PFSK-1 (cell line): Measurements from ENCODE around the gene PREX1.

Experiments
- POLR2AphosphoS5 ChIP-seq: IDR thresholded peaks from 2 replicates; pipeline ENCODE4 v1.6.1; 2012; ENCODE audit warnings: low read depth, mild to moderate bottlenecking, control low read depth, low read length, moderate library complexity
- SIN3A ChIP-seq: IDR thresholded peaks from 2 replicates; pipeline ENCODE4 v1.6.1; 2012; ENCODE audit warnings: mild to moderate bottlenecking, low read length, moderate library complexity, borderline replicate concordance; ENCODE audit not compliant: insufficient read depth
- TAF1 ChIP-seq: IDR thresholded peaks from 2 replicates; pipeline ENCODE4 v1.6.1; 2012; ENCODE audit warnings: low read length, control low read depth, borderline replicate concordance; ENCODE audit not compliant: insufficient read depth
- TF ChIP-seq, protein P1 (sequence below), 2 experiments: IDR thresholded peaks; 2 replicates each; pipeline versions ENCODE4 v1.6.1 to v1.8.0; 2011 to 2012; ENCODE audit warnings: low read depth in 2 of 2, low read length in 2 of 2, control low read depth in 1 of 2, inconsistent platforms in 1 of 2, mild to moderate bottlenecking in 1 of 2, moderate library complexity in 1 of 2; ENCODE audit not compliant: insufficient read depth in 1 of 2

DNA sequence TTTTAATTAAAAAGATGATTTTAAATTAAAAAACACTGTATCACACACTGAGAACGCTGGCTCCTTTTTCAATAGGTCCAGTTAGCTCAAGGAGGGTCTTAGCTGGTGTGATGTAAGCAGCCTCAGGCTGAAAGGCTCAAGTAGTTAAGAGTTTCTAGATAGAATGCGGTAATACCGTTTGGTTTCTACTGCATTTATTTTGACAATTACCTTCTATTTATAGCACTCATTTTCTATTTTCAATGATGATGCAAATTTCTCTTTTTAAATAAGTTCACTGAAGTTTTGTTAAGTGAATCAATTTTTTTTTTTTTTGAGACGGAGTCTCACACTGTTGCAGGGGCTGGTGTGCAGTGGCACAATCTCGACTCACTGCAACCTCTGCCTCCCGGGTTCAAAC lies 87.1 kb downstream of the PREX1 start:
- no peak for TF ChIP-seq TAF1
- TF ChIP-seq, protein P1, sequence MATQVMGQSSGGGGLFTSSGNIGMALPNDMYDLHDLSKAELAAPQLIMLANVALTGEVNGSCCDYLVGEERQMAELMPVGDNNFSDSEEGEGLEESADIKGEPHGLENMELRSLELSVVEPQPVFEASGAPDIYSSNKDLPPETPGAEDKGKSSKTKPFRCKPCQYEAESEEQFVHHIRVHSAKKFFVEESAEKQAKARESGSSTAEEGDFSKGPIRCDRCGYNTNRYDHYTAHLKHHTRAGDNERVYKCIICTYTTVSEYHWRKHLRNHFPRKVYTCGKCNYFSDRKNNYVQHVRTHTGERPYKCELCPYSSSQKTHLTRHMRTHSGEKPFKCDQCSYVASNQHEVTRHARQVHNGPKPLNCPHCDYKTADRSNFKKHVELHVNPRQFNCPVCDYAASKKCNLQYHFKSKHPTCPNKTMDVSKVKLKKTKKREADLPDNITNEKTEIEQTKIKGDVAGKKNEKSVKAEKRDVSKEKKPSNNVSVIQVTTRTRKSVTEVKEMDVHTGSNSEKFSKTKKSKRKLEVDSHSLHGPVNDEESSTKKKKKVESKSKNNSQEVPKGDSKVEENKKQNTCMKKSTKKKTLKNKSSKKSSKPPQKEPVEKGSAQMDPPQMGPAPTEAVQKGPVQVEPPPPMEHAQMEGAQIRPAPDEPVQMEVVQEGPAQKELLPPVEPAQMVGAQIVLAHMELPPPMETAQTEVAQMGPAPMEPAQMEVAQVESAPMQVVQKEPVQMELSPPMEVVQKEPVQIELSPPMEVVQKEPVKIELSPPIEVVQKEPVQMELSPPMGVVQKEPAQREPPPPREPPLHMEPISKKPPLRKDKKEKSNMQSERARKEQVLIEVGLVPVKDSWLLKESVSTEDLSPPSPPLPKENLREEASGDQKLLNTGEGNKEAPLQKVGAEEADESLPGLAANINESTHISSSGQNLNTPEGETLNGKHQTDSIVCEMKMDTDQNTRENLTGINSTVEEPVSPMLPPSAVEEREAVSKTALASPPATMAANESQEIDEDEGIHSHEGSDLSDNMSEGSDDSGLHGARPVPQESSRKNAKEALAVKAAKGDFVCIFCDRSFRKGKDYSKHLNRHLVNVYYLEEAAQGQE (IDR thresholded peaks at IDR 0.05; ENCODE audit: insufficient read depth in 1 of 2, low read depth in 2 of 2, low read length in 2 of 2), result no peak
- TF ChIP-seq POLR2AphosphoS5, result no peak
- TF ChIP-seq SIN3A, result no peak
